Astrocyte of the spinal cord (primary cell): ENCODE results near the gene AKAP12.

ENCODE experiments used
- DNase-seq: peaks from one replicate; pipeline ENCODE4 v3.0.0; 2011; ENCODE audit warnings: low read depth, low spot score
- H3K4me3 ChIP-seq: 2 replicates; pipeline ENCODE4 v1.5.1; 2011; ENCODE audit warnings: low read depth, mild to moderate bottlenecking, low read length, moderate library complexity
- in situ Hi-C: cut with HindIII; loops from 2 replicates; pipeline ENCODE4 v1.10.0; 2017; ENCODE audit warnings: low sequenced_read_pairs
- TF ChIP-seq, protein P1 (sequence below): IDR thresholded peaks from 2 replicates; pipeline ENCODE4 v1.5.1; 2012; ENCODE audit warnings: low read depth, mild to moderate bottlenecking, low read length, inconsistent platforms

Gene AKAP12

DNA sequence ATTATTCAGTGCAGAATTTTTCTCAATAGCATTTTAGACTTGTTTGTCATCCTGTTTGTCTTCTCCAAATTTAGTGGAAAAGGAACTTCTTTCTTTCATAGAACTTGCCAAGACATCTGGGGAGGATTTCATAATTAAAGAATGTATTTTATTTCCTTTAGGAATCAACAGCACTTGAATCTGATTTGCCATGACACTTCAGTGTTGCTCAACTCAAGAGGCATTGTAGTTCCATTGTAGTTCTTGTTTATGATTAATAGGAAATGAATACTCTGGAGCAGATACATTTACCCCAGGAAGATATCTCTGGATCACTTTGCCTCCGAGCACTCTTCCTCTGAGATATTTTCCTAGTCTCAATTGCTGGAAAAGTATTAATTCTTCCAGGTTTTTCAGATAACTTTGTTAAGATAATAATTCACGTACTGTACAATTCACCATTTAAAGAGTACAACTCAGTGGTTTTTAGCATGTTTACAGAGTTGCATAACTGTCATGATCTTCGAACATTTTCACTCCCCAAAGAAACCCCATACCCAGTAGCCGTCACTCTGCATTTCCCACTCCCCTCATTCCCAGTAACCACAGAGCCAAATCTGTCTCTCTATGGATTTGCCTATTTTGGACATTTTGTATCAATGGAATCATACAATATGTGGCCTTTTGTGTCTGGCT, 29.7 kb downstream of the AKAP12 start:
- no peak overlapping the region for H3K4me3 ChIP-seq
- DNase-seq: no peak
- in situ Hi-C loops: no loop called here
- TF ChIP-seq, protein P1, sequence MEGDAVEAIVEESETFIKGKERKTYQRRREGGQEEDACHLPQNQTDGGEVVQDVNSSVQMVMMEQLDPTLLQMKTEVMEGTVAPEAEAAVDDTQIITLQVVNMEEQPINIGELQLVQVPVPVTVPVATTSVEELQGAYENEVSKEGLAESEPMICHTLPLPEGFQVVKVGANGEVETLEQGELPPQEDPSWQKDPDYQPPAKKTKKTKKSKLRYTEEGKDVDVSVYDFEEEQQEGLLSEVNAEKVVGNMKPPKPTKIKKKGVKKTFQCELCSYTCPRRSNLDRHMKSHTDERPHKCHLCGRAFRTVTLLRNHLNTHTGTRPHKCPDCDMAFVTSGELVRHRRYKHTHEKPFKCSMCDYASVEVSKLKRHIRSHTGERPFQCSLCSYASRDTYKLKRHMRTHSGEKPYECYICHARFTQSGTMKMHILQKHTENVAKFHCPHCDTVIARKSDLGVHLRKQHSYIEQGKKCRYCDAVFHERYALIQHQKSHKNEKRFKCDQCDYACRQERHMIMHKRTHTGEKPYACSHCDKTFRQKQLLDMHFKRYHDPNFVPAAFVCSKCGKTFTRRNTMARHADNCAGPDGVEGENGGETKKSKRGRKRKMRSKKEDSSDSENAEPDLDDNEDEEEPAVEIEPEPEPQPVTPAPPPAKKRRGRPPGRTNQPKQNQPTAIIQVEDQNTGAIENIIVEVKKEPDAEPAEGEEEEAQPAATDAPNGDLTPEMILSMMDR: no peak

DNA sequence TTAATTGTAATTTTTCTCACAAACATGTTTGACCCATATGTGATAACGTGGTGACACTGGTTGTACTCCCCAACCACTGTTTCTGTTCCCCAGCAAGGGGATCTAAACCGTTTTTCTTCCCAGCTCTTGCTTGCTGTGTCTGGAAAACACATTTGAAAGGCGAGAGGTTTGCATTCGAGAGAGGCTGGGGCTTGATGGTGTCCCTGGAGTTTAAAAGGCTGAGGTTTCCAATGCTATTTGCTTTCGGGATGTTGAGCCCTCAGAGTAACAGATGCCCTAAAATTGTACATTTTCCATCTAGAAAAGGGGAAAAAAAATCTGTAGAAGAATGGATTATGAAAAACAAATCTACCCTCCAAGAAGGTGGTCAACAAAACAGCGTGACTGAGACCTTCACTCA, 35.4 kb downstream of the AKAP12 start:
- no peak overlapping the region for H3K4me3 ChIP-seq
- in situ Hi-C loops: no loop called here
- DNase-seq: no peak
- TF ChIP-seq, protein P1: no peak

GRCh38 chr6:151275566-151275965, 35.8 kb downstream of the AKAP12 start:
- in situ Hi-C loops: no loop called here
- TF ChIP-seq, protein P1: no peak
- DNase-seq: no peak
- H3K4me3 ChIP-seq: no peak overlapping the region

DNA sequence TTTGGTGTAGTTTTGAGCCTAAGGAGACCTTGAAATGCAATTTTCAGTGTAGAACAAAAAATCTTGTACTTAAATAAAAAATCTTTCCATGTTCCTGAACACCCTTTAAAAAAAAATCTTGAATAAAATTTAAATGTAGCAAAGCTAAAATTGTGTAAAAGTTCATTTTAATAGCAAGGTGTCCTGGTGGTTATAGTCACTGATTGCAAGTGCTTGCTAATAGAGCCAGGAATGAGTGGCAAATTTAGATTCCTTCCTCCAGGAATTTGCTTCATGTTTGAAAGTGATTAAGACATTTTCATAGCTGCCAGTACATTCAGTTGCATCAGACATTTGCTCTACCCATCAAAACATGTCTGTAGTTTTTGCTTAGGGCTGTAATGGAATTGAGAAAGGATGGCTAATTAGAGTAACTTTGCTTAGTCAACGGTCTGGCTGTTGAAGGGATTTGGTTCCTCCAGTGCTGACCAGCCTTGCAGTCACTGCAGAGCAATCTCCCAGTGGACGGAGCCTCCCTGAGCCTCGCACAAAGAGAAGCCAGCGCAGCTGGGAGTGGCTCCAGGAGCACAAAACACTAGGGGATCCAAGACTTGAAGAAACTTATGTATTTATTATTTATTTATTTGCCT, 36.5 kb downstream of the AKAP12 start:
- peak; percentile 68 for DNase-seq
- no peak overlapping the region for H3K4me3 ChIP-seq
- TF ChIP-seq, protein P1: no peak
- in situ Hi-C loops: no loop called here

DNA sequence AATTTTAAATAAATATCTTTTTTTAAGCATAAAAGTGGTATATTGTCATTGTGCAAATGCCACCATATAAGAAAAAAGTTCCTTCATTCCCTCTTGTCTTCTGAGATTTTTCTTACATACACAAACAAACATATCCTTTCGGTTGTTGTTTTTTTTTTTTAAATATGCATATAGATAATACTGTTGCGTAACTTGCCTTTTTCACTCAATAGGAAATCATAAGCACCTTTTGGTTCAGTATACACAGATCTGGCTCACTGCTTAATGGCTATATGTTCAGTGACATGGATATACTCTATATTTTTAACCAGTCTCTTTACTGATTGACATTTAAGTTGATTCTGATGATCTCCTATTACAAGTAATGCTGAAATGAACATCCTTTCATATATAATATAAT, 40.1 kb downstream of the AKAP12 start:
- in situ Hi-C loops: no loop called here
- H3K4me3 ChIP-seq: no peak overlapping the region
- TF ChIP-seq, protein P1: no peak
- no peak for DNase-seq

DNA sequence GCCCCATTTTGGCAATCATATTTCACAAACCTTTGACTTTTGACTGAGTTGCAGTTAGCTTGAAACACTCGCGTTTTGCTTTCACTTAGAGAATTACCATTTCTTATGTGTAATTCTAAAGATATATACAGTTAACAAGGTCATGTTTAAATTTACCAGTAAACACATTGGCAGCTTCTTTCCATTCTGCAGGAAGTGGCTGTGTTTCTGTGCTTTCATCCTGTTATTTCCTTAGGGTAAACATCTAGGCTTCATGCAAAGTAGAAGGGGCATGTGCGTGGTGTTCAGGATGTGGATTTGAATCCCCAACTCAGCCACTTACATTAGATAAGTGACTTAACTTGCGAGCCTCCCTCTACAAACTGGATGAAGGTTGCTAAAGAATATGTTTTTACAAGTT, 41.1 kb downstream of the AKAP12 start:
- no peak for DNase-seq
- H3K4me3 ChIP-seq: no peak overlapping the region
- in situ Hi-C loops: no loop called here
- TF ChIP-seq, protein P1: no peak
